Measurements from ENCODE around the gene WHRN.

WHRN gene

DNA sequence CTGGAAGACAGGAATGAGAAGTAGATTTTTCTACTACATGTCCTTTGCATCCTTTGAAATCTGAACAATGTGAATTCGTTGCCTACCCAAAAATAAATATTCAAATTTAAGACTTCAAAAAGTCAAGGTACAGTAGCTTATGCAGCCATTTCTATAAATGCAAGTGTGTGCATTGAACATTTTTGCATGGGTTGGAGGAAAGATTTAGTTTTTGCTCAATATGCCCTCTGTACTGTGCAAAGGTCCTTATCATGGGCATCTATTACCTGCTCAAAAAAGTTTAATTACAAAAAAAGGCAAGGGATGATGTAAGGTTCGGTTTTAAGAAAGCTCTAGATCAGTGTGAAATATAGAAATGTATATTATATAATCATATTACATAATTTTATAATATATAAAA, 140.1 kb downstream of the WHRN start:
- DNase-seq (ENCODE audit: low read depth in 2 of 2) = no peak

DNA sequence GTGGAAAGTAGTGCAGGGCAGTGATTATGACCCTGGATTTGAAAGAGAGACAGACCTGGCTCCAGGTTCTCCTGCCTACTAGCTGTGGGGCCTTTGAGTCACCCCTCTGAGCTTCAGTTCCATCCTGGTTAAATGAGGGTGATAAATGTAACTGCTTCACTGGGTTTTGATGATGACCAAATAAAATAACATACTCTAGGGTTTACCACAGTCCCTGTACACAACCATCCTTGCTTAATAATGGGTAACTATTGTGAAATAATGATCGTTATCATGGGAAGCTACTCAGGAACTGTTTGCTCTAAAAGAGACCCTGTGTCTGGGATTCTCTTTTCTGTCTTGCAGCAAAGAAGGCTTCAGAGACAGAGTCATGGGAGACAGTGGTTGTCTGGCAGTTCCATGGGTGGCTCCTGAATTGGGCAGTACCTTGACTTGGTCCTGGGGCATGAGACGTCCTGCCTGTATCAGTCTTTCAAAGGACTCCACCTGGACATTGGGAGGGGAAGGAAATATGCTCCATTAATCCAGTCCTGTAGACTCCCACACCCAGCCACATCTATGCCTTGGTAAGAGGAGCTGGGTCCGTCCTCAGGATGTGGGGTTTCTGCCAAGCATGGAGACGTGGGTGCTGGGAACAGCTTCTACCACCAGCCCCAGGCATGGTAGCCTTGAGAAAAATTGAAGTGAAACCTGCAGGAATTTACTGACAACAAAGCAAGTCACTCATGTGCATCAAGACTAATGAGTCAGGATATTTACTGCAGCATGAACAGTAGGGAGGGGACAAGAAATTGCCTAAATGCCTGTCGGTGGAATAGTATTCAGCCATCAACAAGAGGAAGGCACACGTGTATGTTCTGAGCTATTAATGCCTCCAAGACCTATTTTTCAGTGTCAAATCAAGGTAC, 140.9 kb downstream of the WHRN start:
- no peak for DNase-seq (ENCODE audit: low read depth in 2 of 2)

DNA sequence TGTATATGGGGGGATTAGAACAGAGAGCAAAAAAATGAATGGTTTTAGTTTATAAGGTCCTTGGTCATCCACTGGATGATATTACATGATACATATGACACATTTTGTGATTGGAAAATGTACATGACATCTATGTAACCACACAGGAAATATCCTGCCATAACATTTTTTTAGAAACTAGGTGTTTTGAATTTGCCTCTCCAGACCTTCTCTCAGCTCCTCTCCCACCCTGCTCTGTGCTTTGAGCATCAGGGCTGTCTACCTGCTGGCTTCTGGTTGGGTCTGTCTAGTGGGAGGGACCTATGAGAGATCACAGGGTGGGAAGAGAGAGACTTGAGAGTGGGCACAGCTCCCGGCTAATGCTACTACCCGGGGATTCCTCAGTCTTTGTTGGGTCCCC, 141.8 kb downstream of the WHRN start:
- no peak for DNase-seq (ENCODE audit: low read depth in 2 of 2)

DNA sequence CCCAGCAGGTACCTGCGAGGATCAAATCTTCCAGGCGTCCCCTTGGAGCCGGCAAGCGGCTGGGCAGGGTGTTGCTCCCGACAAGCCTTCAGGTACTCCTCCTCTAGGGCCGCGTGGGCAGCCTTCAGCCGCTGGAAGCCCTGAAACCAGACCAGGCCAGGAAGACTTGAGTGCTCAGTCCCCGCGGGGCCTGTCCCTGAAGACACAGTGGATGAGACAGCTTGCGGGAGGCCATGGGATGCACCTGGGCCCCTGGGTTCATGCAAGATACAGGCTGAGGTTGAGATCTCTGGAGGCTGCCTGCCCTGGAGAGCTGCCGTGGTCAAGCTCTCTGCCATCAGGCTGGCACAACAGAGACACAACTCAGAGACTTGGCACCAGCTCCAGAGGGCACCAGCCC, 142.9 kb downstream of the WHRN start:
- DNase-seq (ENCODE audit: low read depth in 2 of 2) = no peak

DNA sequence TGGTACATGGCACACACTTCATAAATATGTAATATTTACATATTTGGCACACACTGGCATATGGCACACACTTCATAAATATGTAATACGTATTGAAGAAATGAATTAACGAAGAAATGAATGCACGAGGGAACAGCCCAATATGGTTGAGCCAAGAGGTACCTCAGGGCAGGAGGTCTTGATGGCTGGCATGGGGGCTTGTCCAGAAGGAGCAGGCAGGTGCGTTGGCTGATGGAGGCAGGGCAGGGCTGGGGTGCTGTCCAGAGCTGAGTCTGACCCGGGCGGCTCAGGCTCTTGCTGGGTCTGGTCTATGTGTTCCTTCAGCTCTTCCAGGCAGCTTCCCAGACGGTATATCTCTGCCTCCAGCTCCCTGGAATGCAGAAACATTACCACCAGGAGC, 143.7 kb downstream of the WHRN start:
- no peak for DNase-seq (ENCODE audit: low read depth in 2 of 2)

DNA sequence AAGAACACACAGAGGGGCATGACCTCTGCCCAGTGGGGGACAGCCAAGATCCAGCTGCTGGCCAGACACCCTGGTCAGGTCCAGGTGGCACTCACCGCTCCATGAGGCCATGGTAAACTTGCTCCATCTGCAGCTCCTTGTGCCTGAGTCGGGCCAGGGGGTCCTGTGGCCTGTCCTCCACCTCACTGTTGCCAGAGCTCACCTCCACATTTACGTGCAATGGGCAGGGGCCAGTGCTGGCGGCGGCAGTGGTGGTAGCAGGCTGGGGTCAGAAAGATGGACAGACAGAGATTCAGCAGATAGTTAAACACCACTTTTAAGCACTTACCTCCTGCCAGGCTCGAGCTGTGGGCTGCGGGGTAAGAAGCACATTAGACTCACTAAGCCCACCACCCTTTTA, 145.5 kb downstream of the WHRN start:
- no peak for DNase-seq (ENCODE audit: low read depth in 2 of 2)

DNA sequence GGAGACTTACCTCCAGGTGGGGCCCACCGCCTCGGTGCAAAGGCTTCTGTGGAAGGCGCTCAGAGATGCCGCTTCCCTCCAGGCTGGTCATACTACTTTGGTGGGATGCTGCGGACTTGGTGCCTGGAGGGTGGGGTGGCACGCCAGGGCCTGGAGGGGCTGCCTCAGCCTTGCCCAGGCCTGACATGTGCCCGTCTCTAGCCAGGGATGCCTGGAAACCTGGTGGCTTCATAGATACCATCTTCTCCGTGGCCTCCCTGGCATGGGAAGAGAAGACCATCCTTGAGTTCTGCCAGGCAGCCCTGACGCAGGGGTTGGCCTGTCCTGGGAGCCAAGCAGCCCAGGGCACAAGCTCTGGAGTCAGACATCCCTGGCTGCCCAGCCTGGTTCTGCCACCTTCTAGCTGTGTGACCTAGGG, 147.4 kb downstream of the WHRN start:
- no peak for DNase-seq (ENCODE audit: low read depth in 2 of 2)

DNA sequence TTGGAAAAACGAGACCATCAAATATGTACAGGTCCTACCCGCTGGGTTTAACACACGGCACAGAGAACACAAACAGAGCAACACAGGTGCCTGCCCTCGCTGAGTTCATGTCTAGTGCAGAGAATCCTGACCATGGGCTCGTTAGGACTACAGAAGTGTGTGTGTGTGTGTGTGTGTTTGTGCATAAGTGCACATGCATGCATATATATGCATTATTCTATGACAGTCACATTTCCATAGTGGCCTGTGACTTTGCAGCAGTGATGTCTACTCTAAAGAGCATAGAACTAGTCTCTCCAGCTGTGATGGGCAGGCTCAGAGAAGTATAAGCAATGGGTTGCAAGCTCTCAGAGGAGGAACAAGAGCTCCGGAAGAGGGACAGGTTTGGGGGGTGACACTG, 147.9 kb downstream of the WHRN start:
- no peak for DNase-seq (ENCODE audit: low read depth in 2 of 2)

DNA sequence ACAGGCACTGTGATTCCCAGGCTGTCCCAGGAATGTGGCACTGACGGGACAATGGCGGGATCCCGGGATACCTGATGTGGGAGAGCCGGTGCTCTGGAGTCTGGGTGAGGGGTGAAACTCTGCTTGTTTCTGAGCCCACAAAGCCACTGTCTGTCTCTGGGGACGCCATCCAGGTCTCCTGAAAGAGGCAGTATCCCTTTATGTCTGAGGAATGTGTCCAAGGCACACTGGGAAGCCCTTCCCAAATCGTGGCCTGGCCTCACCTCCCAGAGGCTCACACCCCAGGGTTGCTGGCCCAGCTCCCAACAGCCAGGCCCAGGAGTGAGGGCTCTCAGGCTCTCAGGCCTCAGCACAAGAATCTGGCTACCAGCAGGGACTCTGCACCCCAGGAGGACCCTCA, 148.5 kb downstream of the WHRN start:
- no peak for DNase-seq (ENCODE audit: low read depth in 2 of 2)

DNA sequence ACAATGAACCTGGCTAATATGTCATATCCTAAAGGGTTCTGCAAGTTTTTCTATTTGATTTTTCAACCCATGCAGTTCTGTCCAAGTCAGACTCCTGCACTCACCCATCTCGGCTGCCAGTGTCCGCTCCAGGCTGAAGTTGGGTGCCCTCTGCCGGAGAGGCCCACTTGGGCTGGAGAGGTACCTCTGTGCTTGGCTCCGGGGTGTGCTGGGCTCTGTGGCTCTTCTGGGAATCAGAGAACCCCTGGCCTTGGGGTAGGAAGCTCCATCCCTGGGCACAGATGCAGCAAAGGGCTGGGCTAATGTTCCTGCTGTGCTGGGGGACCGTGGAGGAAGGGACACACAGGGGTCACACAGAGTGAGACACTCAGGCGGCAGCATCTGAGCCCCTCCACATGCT, 149.5 kb downstream of the WHRN start:
- DNase-seq (ENCODE audit: low read depth in 2 of 2) = no peak

Data from stimulated activated CD8-positive, alpha-beta memory T cell treated with anti-CD3 and anti-CD28 coated beads, Interleukin-7, amount 100 ng/mL, for 4 hours (primary cell).